Thyroid gland (tissue), 4 donors: ENCODE measurements around the gene TSPAN10. TPM values are rescaled to one million over a fixed set of nuclear protein-coding genes. Genes with fewer than 3 reads are reported as not detected.

Experiments used
- DNase-seq, 2 donors: peaks; one replicate each; pipeline ENCODE4 v3.0.0-alpha.2; 2019
- H3K27ac ChIP-seq, 3 donors: fragments of 200-600 bp; sonication (generic); 1 replicate in 2 of 3; 2 replicates in 1 of 3; pipeline ENCODE4 v1.5.1; 2016 to 2019; ENCODE audit warnings: mild to moderate bottlenecking in 1 of 3, moderate library complexity in 1 of 3
- H3K27me3 ChIP-seq: fragments of 200-600 bp; sonication (generic); one replicate; pipeline ENCODE4 v1.5.1; 2019
- H3K36me3 ChIP-seq, 2 donors: fragments of 200-600 bp; sonication (generic); one replicate each; pipeline ENCODE4 v1.5.1; 2016 to 2019
- H3K4me1 ChIP-seq, 2 donors: fragments of 200-600 bp; sonication (generic); one replicate each; pipeline ENCODE4 v1.5.1; 2017 to 2019
- H3K4me3 ChIP-seq, 3 donors: fragments of 200-600 bp; sonication (generic); replicated peaks in 1 of 3; 1 replicate in 2 of 3; 2 replicates in 1 of 3; pipeline ENCODE4 v1.5.1; 2016; ENCODE audit warnings: mild to moderate bottlenecking in 1 of 3
- H3K9me3 ChIP-seq: fragments of 200-600 bp; sonication (generic); one replicate; pipeline ENCODE4 v1.5.1; 2017
- POLR2A ChIP-seq, 2 donors: fragments of 450-650 bp; IDR thresholded peaks; one replicate each; pipeline ENCODE4 v1.6.1; 2017; ENCODE audit warnings: antibody characterized with exemption in 2 of 2, mild to moderate bottlenecking in 2 of 2, moderate library complexity in 1 of 2
- WGBS, 2 donors: methylation state at CpG; one replicate each; pipeline ENCODE4 v1.1.5; 2017; 5-methylcytosine and 5-hydroxymethylcytosine counted together
- intact Hi-C: fragments of 100-400 bp; cut with DNase I; formaldehyde crosslinking; loops from one replicate; pipeline ENCODE4 v1.15.1; 2023
- total RNA-seq, 4 donors: library from RNA; depleted of rRNA; stranded (reverse); fragments of >200 nt; gene quantifications; one replicate each; pipeline ENCODE4 v1.2.3, GENCODE V29; 2016
- TF ChIP-seq, protein P1 (sequence below), 6 experiments: fragments of 200-600 bp in 3 of 6; fragments of 450-650 bp in 3 of 6; sonication (generic) in 3 of 6; IDR thresholded peaks; one replicate each; pipeline ENCODE4 v1.5.1; 2016 to 2019; ENCODE audit warnings: antibody characterized with exemption in 6 of 6, mild to moderate bottlenecking in 2 of 6, inconsistent platforms in 1 of 6, moderate library complexity in 1 of 6

Gene TSPAN10
- total RNA-seq, 4 donors from 2014 or later = 0.29 to 2.6 (median 0.40) TPM; not detected in 1

DNA sequence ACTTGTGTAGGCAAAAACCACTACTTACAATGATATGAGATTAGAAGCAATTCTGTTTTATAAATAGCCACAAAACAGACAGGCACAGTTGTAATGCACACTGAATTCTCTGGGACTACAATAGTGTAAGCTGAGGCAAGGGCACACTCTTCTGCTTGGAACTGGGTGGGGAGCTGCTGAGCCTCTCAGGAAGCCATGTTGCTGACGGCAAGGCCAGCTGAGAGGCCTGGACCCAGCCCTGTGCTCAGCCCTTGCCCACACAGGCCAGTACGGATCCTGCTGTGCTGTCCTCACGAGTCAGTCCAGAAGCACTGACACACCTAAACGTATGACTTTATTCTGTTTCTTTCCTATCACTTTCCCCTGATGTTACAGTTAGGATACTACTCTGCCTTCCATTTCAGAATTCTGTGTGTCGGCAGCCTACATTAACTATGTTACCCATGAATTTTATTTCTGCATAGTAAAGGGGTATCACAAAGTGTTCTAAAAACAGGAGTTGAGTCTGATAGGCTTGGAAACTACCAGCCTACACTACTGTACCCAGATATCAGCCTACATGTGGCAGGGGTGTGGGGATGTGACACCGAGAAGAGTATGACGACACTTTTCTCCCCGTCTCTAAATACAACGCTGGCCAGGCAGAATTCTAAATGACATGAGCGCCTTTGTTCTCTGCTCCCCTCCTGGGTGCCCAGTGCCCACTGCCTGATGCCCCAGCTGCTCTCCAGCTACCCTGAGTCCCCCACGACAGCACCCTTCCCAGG, 43.7 kb upstream of the TSPAN10 start:
- H3K27ac ChIP-seq = no peak overlapping the region
- 96% methylated on average over 11 of the region's 11 CpGs for WGBS, 2 donors
- intact Hi-C loops = no loop called here

GRCh38 chr17:81599719-81600486, 37.1 kb upstream of the TSPAN10 start:
- Histone ChIP-seq H3K27me3 (no peaks in the 10 kb centered on the region), H3K36me3 (peaks cover 32 to 38% of the 10 kb centered on the region in 2 donors), H3K9me3 (no peaks in the 10 kb centered on the region), H3K27ac (no peak overlapping the region), H3K4me3 (no peak overlapping the region), H3K4me1 (peaks cover 0 to 4% of the 10 kb centered on the region in 2 donors)
- intact Hi-C loops = loop anchor here (5.0 to 10.0 kb wide), 2 partner anchors 55 to 348 kb away; no protein-coding TSS in a partner anchor
- no peak for DNase-seq
- WGBS, 2 donors = 77 to 85% methylated on average over 9 to 10 of the region's 10 CpGs
- TF ChIP-seq, protein P1, sequence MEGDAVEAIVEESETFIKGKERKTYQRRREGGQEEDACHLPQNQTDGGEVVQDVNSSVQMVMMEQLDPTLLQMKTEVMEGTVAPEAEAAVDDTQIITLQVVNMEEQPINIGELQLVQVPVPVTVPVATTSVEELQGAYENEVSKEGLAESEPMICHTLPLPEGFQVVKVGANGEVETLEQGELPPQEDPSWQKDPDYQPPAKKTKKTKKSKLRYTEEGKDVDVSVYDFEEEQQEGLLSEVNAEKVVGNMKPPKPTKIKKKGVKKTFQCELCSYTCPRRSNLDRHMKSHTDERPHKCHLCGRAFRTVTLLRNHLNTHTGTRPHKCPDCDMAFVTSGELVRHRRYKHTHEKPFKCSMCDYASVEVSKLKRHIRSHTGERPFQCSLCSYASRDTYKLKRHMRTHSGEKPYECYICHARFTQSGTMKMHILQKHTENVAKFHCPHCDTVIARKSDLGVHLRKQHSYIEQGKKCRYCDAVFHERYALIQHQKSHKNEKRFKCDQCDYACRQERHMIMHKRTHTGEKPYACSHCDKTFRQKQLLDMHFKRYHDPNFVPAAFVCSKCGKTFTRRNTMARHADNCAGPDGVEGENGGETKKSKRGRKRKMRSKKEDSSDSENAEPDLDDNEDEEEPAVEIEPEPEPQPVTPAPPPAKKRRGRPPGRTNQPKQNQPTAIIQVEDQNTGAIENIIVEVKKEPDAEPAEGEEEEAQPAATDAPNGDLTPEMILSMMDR (IDR thresholded peaks at IDR 0.05) = no peak
- no peak for TF ChIP-seq POLR2A (IDR thresholded peaks at IDR 0.05)

More for the DNA sequence above, 43.7 kb upstream of the TSPAN10 start:
- H3K36me3 ChIP-seq = peaks cover 37 to 70% of the 10 kb centered on the region in 2 donors
- H3K4me1 ChIP-seq = peaks cover 0 to 4% of the 10 kb centered on the region in 2 donors
- DNase-seq = no peak
- TF ChIP-seq, protein P1 (IDR thresholded peaks at IDR 0.05) = no peak
- TF ChIP-seq POLR2A (IDR thresholded peaks at IDR 0.05) = no peak
- H3K4me3 ChIP-seq = no peak overlapping the region
- H3K9me3 ChIP-seq = no peaks in the 10 kb centered on the region
- no peaks in the 10 kb centered on the region for H3K27me3 ChIP-seq

DNA sequence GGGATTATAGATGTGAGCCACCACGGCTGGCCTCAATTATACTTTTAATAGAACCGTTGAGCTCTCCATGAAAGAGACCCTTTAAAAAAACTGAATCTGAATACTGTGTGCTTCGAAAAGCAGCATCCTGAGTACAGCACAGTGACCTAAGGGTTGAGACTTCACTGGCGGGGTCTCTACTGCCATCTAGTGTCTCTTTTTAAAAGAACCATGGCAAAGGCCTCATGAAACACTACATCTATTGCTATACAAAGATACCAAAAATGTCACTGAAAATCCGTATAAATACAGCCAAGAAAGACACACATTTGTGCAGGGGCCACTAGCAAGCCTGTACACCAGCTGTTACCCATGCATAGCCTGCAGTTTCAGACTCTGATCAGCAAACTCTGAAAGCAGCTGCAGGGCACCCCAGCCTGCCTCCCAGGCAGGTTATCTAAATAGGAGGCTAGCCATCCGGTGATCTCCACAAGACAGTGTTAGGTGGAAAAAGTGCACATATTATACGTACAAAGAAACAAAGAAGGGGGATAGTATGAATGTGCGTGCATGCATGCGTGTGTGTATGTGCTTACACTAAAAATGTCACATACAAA, 35.4 kb upstream of the TSPAN10 start:
- no peaks in the 10 kb centered on the region for H3K4me1 ChIP-seq
- TF ChIP-seq, protein P1 (IDR thresholded peaks at IDR 0.05) = peak; percentile 48 to 86 (median 72)
- TF ChIP-seq POLR2A (IDR thresholded peaks at IDR 0.05) = no peak
- intact Hi-C loops = loop anchor here (5.0 to 10.0 kb wide), 2 partner anchors 57 to 349 kb away; no protein-coding TSS in a partner anchor
- no peaks in the 10 kb centered on the region for H3K27me3 ChIP-seq
- H3K36me3 ChIP-seq = peaks cover 34 to 40% of the 10 kb centered on the region in 2 donors
- no peaks in the 10 kb centered on the region for H3K9me3 ChIP-seq
- 40 to 45% methylated on average over 9 of the region's 9 CpGs for WGBS, 2 donors
- no peak overlapping the region for H3K4me3 ChIP-seq
- no peak overlapping the region for H3K27ac ChIP-seq
- DNase-seq = peak; percentile 36 to 37

- Histone ChIP-seq H3K9me3 (no peaks in the 10 kb centered on the region), H3K4me1 (no peaks in the 10 kb centered on the region), H3K4me3 (no peak overlapping the region), H3K27me3 (no peaks in the 10 kb centered on the region), H3K36me3 (peaks cover 46 to 52% of the 10 kb centered on the region in 2 donors), H3K27ac (no peak overlapping the region)
- no peak for DNase-seq
- 90 to 94% methylated on average over 11 of the region's 11 CpGs for WGBS, 2 donors
- TF ChIP-seq, protein P1 (IDR thresholded peaks at IDR 0.05) = no peak
- no peak for TF ChIP-seq POLR2A (IDR thresholded peaks at IDR 0.05)
- intact Hi-C loops = loop anchor here (5.0 to 10.0 kb wide), 2 partner anchors 59 to 352 kb away; no protein-coding TSS in a partner anchor
These were observed 33.0 kb upstream of the TSPAN10 start for GRCh38 chr17:81603846-81604610.
